Smooth muscle cell (in vitro differentiated cells): ENCODE data around the gene CRTC3. TPM values are rescaled to one million over a fixed set of nuclear protein-coding genes. Genes with fewer than 3 reads are reported as not detected.

Experiments
- DNase-seq: peaks from one replicate; lab custom pipeline; 2025; ENCODE audit not compliant: unreplicated experiment; lab: John Stamatoyannopoulos, UW
- H2AFZ ChIP-seq: fragments of 200-600 bp; sonication (generic); 2 replicates; pipeline ENCODE4 v1.6.0; 2016; ENCODE audit warnings: antibody characterized with exemption, low read depth, mild to moderate bottlenecking
- H3F3A ChIP-seq: fragments of 200-600 bp; sonication (generic); 2 replicates; pipeline ENCODE4 v1.6.0; 2017; ENCODE audit warnings: antibody characterized with exemption, low read depth
- H3K27ac ChIP-seq: fragments of 200-600 bp; sonication (generic); 2 replicates; pipeline ENCODE4 v1.5.1; 2016; ENCODE audit warnings: low read depth, mild to moderate bottlenecking
- H3K27me3 ChIP-seq: fragments of 200-600 bp; sonication (generic); 2 replicates; pipeline ENCODE4 v1.6.1; 2016; ENCODE audit warnings: low read depth, mild to moderate bottlenecking
- H3K36me3 ChIP-seq: fragments of 200-600 bp; sonication (generic); 2 replicates; pipeline ENCODE4 v1.5.1; 2016; ENCODE audit warnings: low read depth
- H3K4me1 ChIP-seq: fragments of 200-600 bp; sonication (generic); 2 replicates; pipeline ENCODE4 v1.5.1; 2016; ENCODE audit warnings: low read depth
- H3K4me2 ChIP-seq: fragments of 200-600 bp; sonication (generic); 2 replicates; pipeline ENCODE4 v1.6.0; 2016; ENCODE audit warnings: mild to moderate bottlenecking
- H3K4me3 ChIP-seq: fragments of 200-600 bp; sonication (generic); 2 replicates; pipeline ENCODE4 v1.5.1; 2016; ENCODE audit warnings: mild to moderate bottlenecking
- H3K79me2 ChIP-seq: fragments of 200-600 bp; sonication (generic); 2 replicates; pipeline ENCODE4 v1.6.0; 2016; ENCODE audit warnings: low read depth, mild to moderate bottlenecking
- H3K9ac ChIP-seq: fragments of 200-600 bp; sonication (generic); 2 replicates; pipeline ENCODE4 v1.6.0; 2016; ENCODE audit warnings: low read depth
- H3K9me3 ChIP-seq: fragments of 200-600 bp; sonication (generic); replicated peaks from 2 replicates; pipeline ENCODE4 v1.5.1; 2016; ENCODE audit warnings: low read depth
- H4K20me1 ChIP-seq: fragments of 200-600 bp; sonication (generic); 2 replicates; pipeline ENCODE4 v1.6.0; 2016; ENCODE audit warnings: low read depth
- WGBS: methylation state at CpG from one replicate; pipeline ENCODE4 v1.1.7; 2016; ENCODE audit warnings: low lambda C conversion rate; 5-methylcytosine and 5-hydroxymethylcytosine counted together
- polyA plus RNA-seq: library from polyadenylated mRNA; unstranded; fragments of >200 nt; fragmentation: Nextera tagmentation; extraction: Ambion mirVana; gene quantifications from 2 replicates; pipeline ENCODE4 v1.2.1, GENCODE V29; 2016
- total RNA-seq: library from RNA; depleted of rRNA; stranded (reverse); fragments of >200 nt; gene quantifications from 2 replicates; pipeline ENCODE4 v1.2.3, GENCODE V29; 2014
- TF ChIP-seq, protein P1 (sequence below): fragments of 200-600 bp; sonication (generic); IDR thresholded peaks from 2 replicates; pipeline ENCODE4 v1.5.1; 2017; ENCODE audit warnings: borderline replicate concordance, mild to moderate bottlenecking, antibody characterized with exemption; ENCODE audit not compliant: insufficient read depth, poor library complexity, severe bottlenecking

CRTC3 gene
- total and polyA plus RNA-seq, 2 experiments from 2014 or later, result 12.2 to 12.5 TPM

DNA sequence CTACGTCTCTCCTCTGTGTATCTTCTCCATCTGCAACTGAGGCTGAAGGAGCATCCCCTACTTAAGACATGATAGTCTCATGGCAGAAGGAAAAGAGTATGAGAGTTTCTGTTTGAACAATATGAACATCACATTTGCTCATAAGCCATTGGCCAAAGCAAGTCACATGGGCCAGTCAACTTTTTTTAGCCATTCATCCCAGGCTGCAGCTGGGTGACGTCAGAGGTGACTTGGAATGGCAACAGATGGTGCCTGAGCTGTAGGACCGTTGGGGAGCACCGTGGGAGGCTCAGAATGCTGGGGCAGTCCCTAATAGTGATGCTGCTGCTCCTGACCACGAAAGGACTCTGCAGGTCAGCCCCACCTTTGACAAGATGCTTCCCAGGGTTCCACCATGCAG lies 58.7 kb downstream of the CRTC3 start:
- H3K79me2 ChIP-seq, result peaks cover 3% of the 10 kb centered on the region
- H3K9ac ChIP-seq, result no peak overlapping the region
- H2AFZ ChIP-seq, result no peak overlapping the region
- H3K4me1 ChIP-seq, result peaks cover 6% of the 10 kb centered on the region
- H3K4me2 ChIP-seq, result no peak overlapping the region
- H3K4me3 ChIP-seq, result no peak overlapping the region
- no peaks in the 10 kb centered on the region for H3K27me3 ChIP-seq
- TF ChIP-seq, protein P1, sequence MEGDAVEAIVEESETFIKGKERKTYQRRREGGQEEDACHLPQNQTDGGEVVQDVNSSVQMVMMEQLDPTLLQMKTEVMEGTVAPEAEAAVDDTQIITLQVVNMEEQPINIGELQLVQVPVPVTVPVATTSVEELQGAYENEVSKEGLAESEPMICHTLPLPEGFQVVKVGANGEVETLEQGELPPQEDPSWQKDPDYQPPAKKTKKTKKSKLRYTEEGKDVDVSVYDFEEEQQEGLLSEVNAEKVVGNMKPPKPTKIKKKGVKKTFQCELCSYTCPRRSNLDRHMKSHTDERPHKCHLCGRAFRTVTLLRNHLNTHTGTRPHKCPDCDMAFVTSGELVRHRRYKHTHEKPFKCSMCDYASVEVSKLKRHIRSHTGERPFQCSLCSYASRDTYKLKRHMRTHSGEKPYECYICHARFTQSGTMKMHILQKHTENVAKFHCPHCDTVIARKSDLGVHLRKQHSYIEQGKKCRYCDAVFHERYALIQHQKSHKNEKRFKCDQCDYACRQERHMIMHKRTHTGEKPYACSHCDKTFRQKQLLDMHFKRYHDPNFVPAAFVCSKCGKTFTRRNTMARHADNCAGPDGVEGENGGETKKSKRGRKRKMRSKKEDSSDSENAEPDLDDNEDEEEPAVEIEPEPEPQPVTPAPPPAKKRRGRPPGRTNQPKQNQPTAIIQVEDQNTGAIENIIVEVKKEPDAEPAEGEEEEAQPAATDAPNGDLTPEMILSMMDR, result no peak
- no peak for DNase-seq
- no peak overlapping the region for H3K27ac ChIP-seq
- H3K9me3 ChIP-seq, result no peaks in the 10 kb centered on the region
- no peaks in the 10 kb centered on the region for H3K36me3 ChIP-seq
- H3F3A ChIP-seq, result no peaks in the 10 kb centered on the region
- peaks cover 67% of the 10 kb centered on the region for H4K20me1 ChIP-seq
- WGBS, result 93% methylated on average over 5 of the region's 5 CpGs

DNA sequence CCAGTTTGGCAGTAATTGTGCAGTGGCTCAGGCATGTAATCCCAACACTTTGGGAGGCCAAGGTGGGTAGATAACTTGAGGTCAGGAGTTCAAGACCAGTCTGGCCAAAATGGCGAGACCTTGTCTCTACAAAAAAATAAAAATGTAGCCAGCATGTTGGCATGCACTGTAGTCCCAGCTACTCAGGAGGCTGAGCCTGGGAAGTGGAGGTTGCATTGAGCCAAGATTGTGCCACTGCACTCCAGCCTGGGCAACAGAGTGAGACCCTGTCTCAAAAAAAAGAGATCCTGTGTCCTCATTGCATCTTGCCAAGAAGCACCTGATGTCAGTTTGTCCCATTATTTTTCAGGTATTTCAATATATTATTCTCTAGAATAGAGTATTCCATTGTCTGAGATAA lies 61.8 kb downstream of the CRTC3 start:
- Histone ChIP-seq H3K9me3 (no peaks in the 10 kb centered on the region), H4K20me1 (peaks cover 45% of the 10 kb centered on the region), H2AFZ (no peak overlapping the region), H3K36me3 (no peaks in the 10 kb centered on the region), H3K9ac (no peak overlapping the region), H3K79me2 (peaks cover 3% of the 10 kb centered on the region), H3K4me1 (no peaks in the 10 kb centered on the region), H3F3A (no peaks in the 10 kb centered on the region), H3K27me3 (no peaks in the 10 kb centered on the region), H3K4me3 (no peak overlapping the region), H3K27ac (peak overlapping the region; percentile 36), H3K4me2 (no peak overlapping the region)
- no peak for DNase-seq
- TF ChIP-seq, protein P1, result no peak
- 95% methylated on average over 1 of the region's 1 CpG for WGBS

DNA sequence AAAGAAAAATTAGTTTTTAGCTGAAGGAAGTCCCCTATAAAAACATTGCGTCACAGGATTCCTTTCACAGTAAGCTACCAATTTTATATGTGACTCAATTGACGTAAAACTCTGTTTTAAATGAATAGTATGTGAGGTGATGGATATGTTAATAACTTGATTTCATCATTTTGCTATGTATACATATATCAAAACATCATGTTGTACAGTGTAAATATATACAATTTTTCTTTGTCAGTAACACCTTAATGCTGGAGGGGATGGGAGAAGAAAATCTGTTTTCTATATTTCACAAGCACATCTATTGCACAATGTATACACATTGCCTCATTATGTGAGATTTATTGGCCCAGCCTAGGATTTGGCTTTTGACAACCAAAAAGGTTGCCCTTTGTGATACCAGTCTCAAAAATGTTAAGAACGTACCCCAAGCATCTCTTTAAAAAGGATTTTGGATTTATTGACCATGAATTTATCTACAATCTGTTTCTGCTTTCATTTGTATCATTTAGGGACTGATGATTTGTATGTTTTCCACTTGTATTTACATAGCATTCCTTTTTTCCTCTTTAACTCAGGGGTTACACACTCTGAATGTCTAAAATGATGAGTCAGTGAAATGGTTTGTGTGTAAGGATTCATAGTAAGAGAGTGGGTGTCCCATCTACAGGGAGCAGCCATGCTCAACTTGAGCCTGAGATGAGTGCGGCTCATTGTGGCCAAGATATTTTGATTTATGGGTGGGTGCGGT lies 62.6 kb downstream of the CRTC3 start:
- H3K79me2 ChIP-seq, result peaks cover 3% of the 10 kb centered on the region
- peak overlapping the region; percentile 36 for H3K27ac ChIP-seq
- no peaks in the 10 kb centered on the region for H3K9me3 ChIP-seq
- TF ChIP-seq, protein P1, result no peak
- H3K9ac ChIP-seq, result no peak overlapping the region
- H3K36me3 ChIP-seq, result no peaks in the 10 kb centered on the region
- no peak overlapping the region for H3K4me2 ChIP-seq
- H3F3A ChIP-seq, result no peaks in the 10 kb centered on the region
- H3K27me3 ChIP-seq, result no peaks in the 10 kb centered on the region
- H3K4me3 ChIP-seq, result no peak overlapping the region
- no peak for DNase-seq
- H3K4me1 ChIP-seq, result no peaks in the 10 kb centered on the region
- H2AFZ ChIP-seq, result no peak overlapping the region
- H4K20me1 ChIP-seq, result peaks cover 40% of the 10 kb centered on the region
- WGBS, result 49% methylated on average over 5 of the region's 5 CpGs

DNA sequence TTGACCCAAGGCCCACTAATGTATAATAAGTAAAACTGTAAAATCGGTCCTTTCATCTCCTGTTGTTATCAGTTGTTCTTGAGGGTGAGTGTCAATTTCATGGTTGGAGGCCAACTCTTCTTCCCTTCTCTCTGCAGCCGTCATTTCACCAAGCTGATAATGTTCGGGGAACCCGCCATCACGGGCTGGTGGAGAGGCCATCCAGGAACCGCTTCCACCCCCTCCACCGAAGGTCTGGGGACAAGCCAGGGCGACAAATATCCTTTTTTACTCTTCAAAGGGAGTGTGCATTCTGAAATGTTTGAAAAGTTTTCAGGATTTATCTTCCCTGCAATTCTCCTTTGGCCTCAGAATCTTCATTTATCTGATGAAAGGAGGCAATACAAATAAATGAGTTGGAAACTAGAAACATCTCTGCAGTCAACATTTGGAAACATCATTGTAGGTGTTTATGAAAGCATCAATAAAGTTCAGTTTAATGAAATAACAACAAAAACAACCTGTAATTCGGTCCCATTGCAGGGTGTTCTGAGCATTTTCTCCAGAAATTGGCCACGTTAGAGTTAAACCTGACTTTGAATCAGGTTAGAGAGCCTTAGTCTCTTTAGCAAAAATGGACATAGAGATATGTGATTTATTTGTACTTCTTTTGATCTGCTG lies 63.9 kb downstream of the CRTC3 start:
- no peaks in the 10 kb centered on the region for H3K9me3 ChIP-seq
- TF ChIP-seq, protein P1, result no peak
- H2AFZ ChIP-seq, result no peak overlapping the region
- H3K4me2 ChIP-seq, result no peak overlapping the region
- no peaks in the 10 kb centered on the region for H3F3A ChIP-seq
- no peak overlapping the region for H3K27ac ChIP-seq
- no peak for DNase-seq
- H4K20me1 ChIP-seq, result peaks cover 35% of the 10 kb centered on the region
- H3K36me3 ChIP-seq, result no peaks in the 10 kb centered on the region
- H3K79me2 ChIP-seq, result no peaks in the 10 kb centered on the region
- 94% methylated on average over 10 of the region's 10 CpGs for WGBS
- H3K4me1 ChIP-seq, result no peaks in the 10 kb centered on the region
- H3K27me3 ChIP-seq, result no peaks in the 10 kb centered on the region
- H3K9ac ChIP-seq, result no peak overlapping the region
- no peak overlapping the region for H3K4me3 ChIP-seq
